HepG2 (cell line): ENCODE results near the gene ABTB2. TPM values are rescaled to one million over a fixed set of nuclear protein-coding genes. Genes with fewer than 3 reads are reported as not detected.

Source experiments
- ESRRA ChIP-seq: sonication (generic); formaldehyde crosslinking; IDR thresholded peaks from 2 replicates; pipeline ENCODE4 v1.5.1; 2020; ENCODE audit warnings: mild to moderate bottlenecking, low read depth, missing genetic modification reagents
- ZBTB40 ChIP-seq, 2 experiments: fragments of 450-650 bp in 1 of 2; sonication (generic) in 1 of 2; formaldehyde crosslinking in 1 of 2; IDR thresholded peaks; 2 replicates each; pipeline versions ENCODE4 v1.6.1 to v1.8.0; 2016 to 2022; ENCODE audit warnings: antibody characterized with exemption in 1 of 2, mild to moderate bottlenecking in 1 of 2, missing genetic modification reagents in 1 of 2
- polyA plus RNA-seq, 8 experiments: library from polyadenylated mRNA; depleted of rRNA in 3 of 8; stranded (reverse) in 7 of 8; unstranded in 1 of 8; fragments of >200 nt; fragmentation: Illumina TruSeq in 4 of 8; extraction: Trizol in 4 of 8; gene quantifications; 2 replicates each; pipeline versions ENCODE4 v1.2.1 to v1.2.3, GENCODE V29; 2011 to 2016; ENCODE audit warnings: low read depth in 4 of 8, missing spikeins in 1 of 8, mixed read lengths in 1 of 8; ENCODE audit not compliant: insufficient read depth in 1 of 8
- total RNA-seq, 5 experiments: library from RNA; depleted of rRNA; stranded (reverse); fragments of >200 nt; fragmentation: Illumina TruSeq; extraction: Trizol; gene quantifications; 2 replicates each; pipeline ENCODE4 v1.2.3, GENCODE V29; 2016; ENCODE audit warnings: low read depth in 1 of 5

ABTB2 gene
- total and polyA plus RNA-seq, 2 of the 13 experiments (the other 11 are each of a cell fraction or from before 2014, with no cell fraction given) = 5.1 to 15.4 TPM

GRCh38 chr11:34267013-34267412 is 90.8 kb downstream of the ABTB2 start (continued):
- TF ChIP-seq ZBTB40 (IDR thresholded peaks at IDR 0.05) = no peak
- TF ChIP-seq ZBTB40 (CRISPR knock-in tag; IDR thresholded peaks at IDR 0.05) = peak; percentile 91
- no peak for TF ChIP-seq ESRRA (CRISPR knock-in tag)
- TF ChIP-seq, all 625 proteins: peak for 18
